ENCODE data around the gene HRNR.

Gene HRNR

GRCh38 chr1:152190589-152190988 lies 33.4 kb downstream of the HRNR start:
- DNase-seq = no peak
- Histone ChIP-seq H3K9me3 (ENCODE audit: severe bottlenecking) (peaks cover 14% of the 10 kb centered on the region), H3K36me3 (no peaks in the 10 kb centered on the region), H3K4me3 (ENCODE audit: low read depth, low read length) (no peak overlapping the region), H3K27me3 (ENCODE audit: insufficient read depth, low read depth, severe bottlenecking) (peaks cover 82% of the 10 kb centered on the region), H3K27ac (no peak overlapping the region)
- no peak for TF ChIP-seq CTCF (IDR thresholded peaks at IDR 0.05; ENCODE audit: low read depth, low read length)

GRCh38 chr1:152189657-152190442 lies 34.1 kb downstream of the HRNR start:
- Histone ChIP-seq H3K9me3 (ENCODE audit: severe bottlenecking) (peaks cover 14% of the 10 kb centered on the region), H3K27ac (no peak overlapping the region), H3K27me3 (ENCODE audit: insufficient read depth, low read depth, severe bottlenecking) (peaks cover 89% of the 10 kb centered on the region), H3K4me3 (ENCODE audit: low read depth, low read length) (peak overlapping the region; percentile 34), H3K36me3 (no peaks in the 10 kb centered on the region)
- TF ChIP-seq CTCF (IDR thresholded peaks at IDR 0.05; ENCODE audit: low read depth, low read length) = peak; percentile 79
- peak; percentile 77 for DNase-seq

GRCh38 chr1:152188673-152189591 lies 35.1 kb downstream of the HRNR start:
- H3K27ac ChIP-seq = no peak overlapping the region
- H3K27me3 ChIP-seq (ENCODE audit: insufficient read depth, low read depth, severe bottlenecking) = peaks cover 95% of the 10 kb centered on the region
- peak; percentile 91 for TF ChIP-seq CTCF (IDR thresholded peaks at IDR 0.05; ENCODE audit: low read depth, low read length)
- no peaks in the 10 kb centered on the region for H3K36me3 ChIP-seq
- H3K4me3 ChIP-seq (ENCODE audit: low read depth, low read length) = peak overlapping the region; percentile 34
- H3K9me3 ChIP-seq (ENCODE audit: severe bottlenecking) = peaks cover 14% of the 10 kb centered on the region
- DNase-seq = peak; percentile 76

- peaks cover 14% of the 10 kb centered on the region for H3K9me3 ChIP-seq (ENCODE audit: severe bottlenecking)
- no peak overlapping the region for H3K27ac ChIP-seq
- DNase-seq = no peak
- TF ChIP-seq CTCF (IDR thresholded peaks at IDR 0.05; ENCODE audit: low read depth, low read length) = no peak
- peaks cover 97% of the 10 kb centered on the region for H3K27me3 ChIP-seq (ENCODE audit: insufficient read depth, low read depth, severe bottlenecking)
- H3K36me3 ChIP-seq = no peaks in the 10 kb centered on the region
- no peak overlapping the region for H3K4me3 ChIP-seq (ENCODE audit: low read depth, low read length)
Observed at GRCh38 chr1:152186556-152187285, 37.3 kb downstream of the HRNR start.

GRCh38 chr1:152185544-152186391 lies 38.2 kb downstream of the HRNR start:
- TF ChIP-seq CTCF (IDR thresholded peaks at IDR 0.05; ENCODE audit: low read depth, low read length) = peak; percentile 95
- peaks cover 97% of the 10 kb centered on the region for H3K27me3 ChIP-seq (ENCODE audit: insufficient read depth, low read depth, severe bottlenecking)
- peaks cover 14% of the 10 kb centered on the region for H3K9me3 ChIP-seq (ENCODE audit: severe bottlenecking)
- no peaks in the 10 kb centered on the region for H3K36me3 ChIP-seq
- no peak overlapping the region for H3K4me3 ChIP-seq (ENCODE audit: low read depth, low read length)
- DNase-seq = peak; percentile 67
- no peak overlapping the region for H3K27ac ChIP-seq

Data from WERI-Rb-1 (cell line).